HCT116 (cell line): ENCODE measurements around the gene LYPD5. TPM values are rescaled to one million over a fixed set of nuclear protein-coding genes. Genes with fewer than 3 reads are reported as not detected.

ENCODE experiments used
- ATAC-seq: fragments of 200-7000 bp; cut with Tn5 transposase; 2 replicates; pipeline ENCODE4 v1.9.1; 2020; ENCODE audit warnings: mild to moderate bottlenecking, moderate library complexity
- BruUV-seq: library from RNA; stranded (reverse); fragments of 400-500 nt; replicated peaks from 2 replicates; lab custom pipeline; 2021; lab: Mats Ljungman, UMichigan
- CTCF ChIA-PET: fragments of 300-600 bp; sonication (Branson Sonifier 250); formaldehyde crosslinking; loops from one replicate; lab custom pipeline; 2021; ENCODE audit warnings: antibody characterized with exemption; lab: Charles Lee
- POLR2A ChIA-PET: fragments of 300-600, 350-600 bp; sonication (Branson Sonifier 250); formaldehyde crosslinking; loops from one replicate; lab custom pipeline; 2021; ENCODE audit warnings: antibody characterized with exemption; lab: Charles Lee
- RAD21 ChIA-PET, 2 experiments: fragments of 300-600 bp; sonication (Branson Sonifier 250); formaldehyde crosslinking; loops; one replicate each; lab custom pipeline; 2023; ENCODE audit warnings: low total read pairs in 2 of 2; ENCODE audit not compliant: uncharacterized antibody in 2 of 2, unreplicated experiment in 2 of 2, low non-redundant PET in 1 of 2; lab: Charles Lee
- DNase-seq: peaks from one replicate; pipeline ENCODE4 v3.0.0-alpha.2; 2010; ENCODE audit warnings: low read depth, low spot score
- H2AFZ ChIP-seq: fragments of 200-600 bp; shearing (Covaris generic), sonication (generic); 2 replicates; pipeline ENCODE4 v1.6.1; 2017; ENCODE audit warnings: low read depth, mixed run types, mixed read lengths, antibody characterized with exemption, low read length; ENCODE audit not compliant: poor library complexity, severe bottlenecking
- H3K27ac ChIP-seq: 2 replicates; pipeline ENCODE4 v1.5.1; 2012; ENCODE audit warnings: low read depth, low read length
- H3K27me3 ChIP-seq: fragments of 200-600 bp; sonication (generic); 2 replicates; pipeline ENCODE4 v1.6.1; 2016; ENCODE audit warnings: mixed run types, low read length, mixed read lengths; ENCODE audit not compliant: insufficient read depth
- H3K36me3 ChIP-seq, 2 experiments: fragments of 200-500 bp in 1 of 2; fragments of 200-600 bp in 1 of 2; sonication (Bioruptor generic) in 1 of 2; sonication (generic) in 1 of 2; 2 replicates each; pipeline versions ENCODE4 v1.5.1 to v1.6.1; 2014 to 2016; ENCODE audit warnings: low read length in 2 of 2, inconsistent platforms in 1 of 2, mixed read lengths in 1 of 2, mixed run types in 1 of 2; ENCODE audit not compliant: insufficient read depth in 2 of 2, control insufficient read depth in 1 of 2
- H3K4me1 ChIP-seq, 2 experiments: fragments of 200-600 bp in 1 of 2; sonication (generic) in 1 of 2; 2 replicates each; pipeline versions ENCODE4 v1.5.1 to v1.6.1; 2012 to 2017; ENCODE audit warnings: low read length in 2 of 2, inconsistent platforms in 1 of 2, mild to moderate bottlenecking in 1 of 2, mixed read lengths in 1 of 2, mixed run types in 1 of 2, moderate library complexity in 1 of 2; ENCODE audit not compliant: insufficient read depth in 2 of 2, control insufficient read depth in 1 of 2
- H3K4me2 ChIP-seq: fragments of 200-600 bp; sonication (generic); 2 replicates; pipeline ENCODE4 v1.6.1; 2017; ENCODE audit warnings: mixed run types, low read length, mixed read lengths
- H3K4me3 ChIP-seq, 2 experiments: fragments of 200-600 bp in 1 of 2; sonication (generic) in 1 of 2; replicated peaks in 1 of 2; 2 replicates each; pipeline ENCODE4 v1.5.1; 2011 to 2016; ENCODE audit warnings: low read length in 2 of 2, control low read depth in 1 of 2, low read depth in 1 of 2, mild to moderate bottlenecking in 1 of 2, mixed read lengths in 1 of 2, mixed run types in 1 of 2
- H3K79me2 ChIP-seq: fragments of 200-600 bp; sonication (generic); 2 replicates; pipeline ENCODE4 v1.6.1; 2017; ENCODE audit warnings: mild to moderate bottlenecking, mixed run types, low read length, moderate library complexity, mixed read lengths; ENCODE audit not compliant: insufficient read depth
- H3K9ac ChIP-seq: fragments of 200-600 bp; sonication (generic); 2 replicates; pipeline ENCODE4 v1.6.1; 2016; ENCODE audit warnings: low read length, mixed read lengths
- H3K9me2 ChIP-seq: fragments of 200-600 bp; sonication (generic), shearing (Covaris generic); 2 replicates; pipeline ENCODE4 v1.6.1; 2017; ENCODE audit warnings: mixed run types, mild to moderate bottlenecking, moderate library complexity; ENCODE audit not compliant: insufficient read depth
- H3K9me3 ChIP-seq, 2 experiments: fragments of 200-500 bp in 1 of 2; fragments of 200-600 bp in 1 of 2; sonication (Bioruptor generic) in 1 of 2; sonication (generic) in 1 of 2; 2 replicates each; pipeline ENCODE4 v1.6.1; 2014 to 2017; ENCODE audit warnings: low read length in 2 of 2, mixed read lengths in 2 of 2, inconsistent platforms in 1 of 2, low read depth in 1 of 2, mild to moderate bottlenecking in 1 of 2, mixed run types in 1 of 2, moderate library complexity in 1 of 2; ENCODE audit not compliant: control insufficient read depth in 1 of 2, insufficient read depth in 1 of 2
- H4K20me1 ChIP-seq: fragments of 200-600 bp; sonication (generic), shearing (Covaris generic); 2 replicates; pipeline ENCODE4 v1.6.1; 2017; ENCODE audit warnings: mixed run types, mild to moderate bottlenecking, moderate library complexity; ENCODE audit not compliant: insufficient read depth
- CBX3 ChIP-seq: IDR thresholded peaks from 2 replicates; pipeline ENCODE4 v1.6.1; 2012; ENCODE audit warnings: low read depth
- EGR1 ChIP-seq: IDR thresholded peaks from 2 replicates; pipeline ENCODE4 v1.6.1; 2012; ENCODE audit warnings: low read depth
- EZH2 ChIP-seq: fragments of 200-600 bp; sonication (generic); IDR thresholded peaks from 2 replicates; pipeline ENCODE4 v1.6.1; 2017; ENCODE audit warnings: antibody characterized with exemption, mixed run types
- EZH2phosphoT487 ChIP-seq: fragments of 200-600 bp; IDR thresholded peaks from 2 replicates; pipeline ENCODE4 v1.6.1; 2018; ENCODE audit warnings: antibody characterized with exemption, borderline replicate concordance
- FOSL1 ChIP-seq: IDR thresholded peaks from 2 replicates; pipeline ENCODE4 v1.6.1; 2012; ENCODE audit warnings: low read depth
- JUND ChIP-seq: IDR thresholded peaks from 2 replicates; pipeline ENCODE4 v1.6.1; 2012
- POLR2A ChIP-seq: IDR thresholded peaks from 2 replicates; pipeline ENCODE4 v1.7.0; 2011; ENCODE audit warnings: borderline replicate concordance; ENCODE audit not compliant: insufficient read depth, insufficient read length; ENCODE audit errors: extremely low read depth
- POLR2AphosphoS5 ChIP-seq: IDR thresholded peaks from 2 replicates; pipeline ENCODE4 v1.6.1; 2011; ENCODE audit warnings: mild to moderate bottlenecking, low read depth, low read length, moderate library complexity
- SIN3A ChIP-seq: IDR thresholded peaks from 2 replicates; pipeline ENCODE4 v1.6.1; 2012; ENCODE audit warnings: low read depth
- SP1 ChIP-seq: IDR thresholded peaks from 2 replicates; pipeline ENCODE4 v1.6.1; 2012; ENCODE audit warnings: low read depth
- ZFX ChIP-seq: fragments of 450-650 bp; IDR thresholded peaks from 2 replicates; pipeline ENCODE4 v1.6.1; 2017
- intact Hi-C: fragments of 100-400 bp; cut with micrococcal nuclease; formaldehyde crosslinking; loops from 2 replicates; pipeline ENCODE4 v1.10.0; 2022
- total RNA-seq: library from RNA; stranded (reverse); gene quantifications from one replicate; pipeline ENCODE4 v1.2.1, GENCODE V29; 2021; ENCODE audit not compliant: unreplicated experiment
- TF ChIP-seq, protein P1 (sequence below): IDR thresholded peaks from 2 replicates; pipeline ENCODE4 v1.6.1; 2012
- TF ChIP-seq, protein P2 (sequence below): IDR thresholded peaks from 2 replicates; pipeline ENCODE4 v1.6.1; 2011; ENCODE audit warnings: mild to moderate bottlenecking, low read length, moderate library complexity; ENCODE audit not compliant: insufficient replicate concordance; ENCODE audit errors: extremely low read depth

The LYPD5 gene
- total RNA-seq, 1 experiment from 2014 or later, result 7.6 TPM

DNA sequence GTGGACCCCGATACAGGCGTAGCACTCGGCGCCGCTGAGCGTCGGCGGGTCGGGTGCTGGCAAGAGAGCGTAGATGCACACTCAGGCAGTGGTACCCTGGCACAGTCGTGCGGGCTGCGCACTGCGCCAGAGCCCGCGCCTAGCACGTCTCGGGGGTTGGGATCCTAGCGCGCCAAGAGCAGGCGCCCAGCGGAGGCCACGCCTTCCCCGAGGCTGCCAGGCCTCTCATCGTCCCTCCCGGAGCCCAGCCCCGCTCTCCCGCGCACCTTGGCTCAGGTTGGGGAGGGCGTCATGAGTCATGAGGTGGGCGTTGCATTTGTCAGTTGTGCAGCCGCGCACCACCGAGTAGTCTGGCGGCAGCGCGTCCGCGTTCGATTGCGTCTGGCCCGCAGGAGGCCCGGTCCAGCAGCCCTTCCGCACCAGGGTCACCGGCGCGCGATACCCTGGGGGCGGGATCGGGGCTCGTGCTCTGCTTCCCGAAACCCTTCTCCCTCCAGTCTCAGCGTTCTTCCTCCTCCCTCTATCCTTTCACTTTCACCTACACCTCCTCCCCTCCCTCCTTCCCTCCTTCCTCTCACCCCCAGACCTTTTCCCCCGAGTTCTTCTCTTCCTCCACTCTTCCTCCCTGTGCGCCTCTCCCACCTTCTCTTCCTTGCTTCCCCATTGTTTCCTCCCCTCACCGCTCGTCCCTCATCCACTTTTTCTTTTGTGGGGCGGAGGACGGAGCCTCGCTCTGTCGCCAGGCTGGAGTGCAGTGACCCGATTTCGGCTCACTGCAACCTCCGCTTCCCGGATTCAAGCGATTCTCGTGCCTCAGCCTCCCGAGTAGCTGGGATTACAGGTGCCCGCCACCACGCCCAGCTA lies 3.5 kb downstream of the LYPD5 start:
- Histone ChIP-seq H3K9me3 (peaks cover 0 to 11% of the 10 kb centered on the region in 2 experiments; a peak in 1 of 4 replicates), H2AFZ (peak overlapping the region; percentile 82), H3K9me2 (no peaks in the 10 kb centered on the region), H4K20me1 (no peaks in the 10 kb centered on the region), H3K4me2 (peak overlapping the region; percentile 100), H3K36me3 (peaks cover 0 to 9% of the 10 kb centered on the region in 2 experiments; a peak in 1 of 4 replicates), H3K79me2 (no peaks in the 10 kb centered on the region), H3K27ac (peak overlapping the region; percentile 79), H3K4me1 (peaks cover 18 to 30% of the 10 kb centered on the region in 2 experiments), H3K9ac (peak overlapping the region; percentile 80), H3K27me3 (no peaks in the 10 kb centered on the region), H3K4me3 (peak overlapping the region; percentile 58 to 91)
- no TSS peak for BruUV-seq
- DNase-seq, result peak; percentile 70
- ATAC-seq, result peak; percentile 96
- CTCF ChIA-PET, result interaction anchor here (1.5 kb wide), 1 partner anchor 11 kb away, joined by 8 read pairs; no protein-coding TSS in a partner anchor
- POLR2A ChIA-PET, result no interaction called here
- RAD21 ChIA-PET, result interaction anchor here in 1 of 2 experiments (0.6 kb wide), 1 partner anchor 21 kb away, joined by 7 read pairs; no protein-coding TSS in a partner anchor
- intact Hi-C loops, result no loop called here
- TF ChIP-seq EGR1 (peak; percentile 70; the same call in 1 of the 2 replicates), EZH2phosphoT487 (no peak), FOSL1 (peak; percentile 71), POLR2A (peak; percentile 59), ZFX (no peak), JUND (peak; percentile 74), SIN3A (peak; percentile 85; the same call in 1 of the 2 replicates), POLR2AphosphoS5 (peak; percentile 80), CBX3 (peak; percentile 83; the same call in 1 of the 2 replicates), EZH2 (no peak), SP1 (peak; percentile 67)
- TF ChIP-seq, protein P1, sequence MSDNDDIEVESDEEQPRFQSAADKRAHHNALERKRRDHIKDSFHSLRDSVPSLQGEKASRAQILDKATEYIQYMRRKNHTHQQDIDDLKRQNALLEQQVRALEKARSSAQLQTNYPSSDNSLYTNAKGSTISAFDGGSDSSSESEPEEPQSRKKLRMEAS, result peak; percentile 90
- TF ChIP-seq, protein P2, sequence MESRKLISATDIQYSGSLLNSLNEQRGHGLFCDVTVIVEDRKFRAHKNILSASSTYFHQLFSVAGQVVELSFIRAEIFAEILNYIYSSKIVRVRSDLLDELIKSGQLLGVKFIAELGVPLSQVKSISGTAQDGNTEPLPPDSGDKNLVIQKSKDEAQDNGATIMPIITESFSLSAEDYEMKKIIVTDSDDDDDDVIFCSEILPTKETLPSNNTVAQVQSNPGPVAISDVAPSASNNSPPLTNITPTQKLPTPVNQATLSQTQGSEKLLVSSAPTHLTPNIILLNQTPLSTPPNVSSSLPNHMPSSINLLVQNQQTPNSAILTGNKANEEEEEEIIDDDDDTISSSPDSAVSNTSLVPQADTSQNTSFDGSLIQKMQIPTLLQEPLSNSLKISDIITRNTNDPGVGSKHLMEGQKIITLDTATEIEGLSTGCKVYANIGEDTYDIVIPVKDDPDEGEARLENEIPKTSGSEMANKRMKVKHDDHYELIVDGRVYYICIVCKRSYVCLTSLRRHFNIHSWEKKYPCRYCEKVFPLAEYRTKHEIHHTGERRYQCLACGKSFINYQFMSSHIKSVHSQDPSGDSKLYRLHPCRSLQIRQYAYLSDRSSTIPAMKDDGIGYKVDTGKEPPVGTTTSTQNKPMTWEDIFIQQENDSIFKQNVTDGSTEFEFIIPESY, result peak; percentile 45
